Spinal cord (tissue), 10 donors: ENCODE data around the gene IL31RA. TPM values are rescaled to one million over a fixed set of nuclear protein-coding genes. Genes with fewer than 3 reads are reported as not detected.

Experiments used
- DNase-seq, 6 donors: peaks; one replicate each; pipeline versions ENCODE4 v3.0.0 to v3.0.0-alpha.2; 2013 to 2015; ENCODE audit warnings: low spot score in 6 of 6, low read depth in 4 of 6
- H3K27ac ChIP-seq: one replicate; pipeline ENCODE4 v1.5.1; 2013; ENCODE audit warnings: low read depth, low read length, control low read depth
- H3K27me3 ChIP-seq: one replicate; pipeline ENCODE4 v1.6.1; 2013; ENCODE audit warnings: low read length; ENCODE audit not compliant: control insufficient read depth, insufficient read depth
- H3K36me3 ChIP-seq: one replicate; pipeline ENCODE4 v1.6.1; 2013; ENCODE audit warnings: low read length; ENCODE audit not compliant: control insufficient read depth, insufficient read depth
- H3K4me1 ChIP-seq: one replicate; pipeline ENCODE4 v1.6.1; 2013; ENCODE audit warnings: low read length; ENCODE audit not compliant: control insufficient read depth, insufficient read depth
- H3K4me3 ChIP-seq: one replicate; pipeline ENCODE4 v1.5.1; 2013; ENCODE audit warnings: low read depth, low read length, control low read depth
- H3K9me3 ChIP-seq: one replicate; pipeline ENCODE4 v1.6.1; 2013; ENCODE audit warnings: low read length; ENCODE audit not compliant: control insufficient read depth, insufficient read depth
- WGBS: methylation state at CpG from one replicate; pipeline ENCODE4 v1.1.5; 2013; ENCODE audit warnings: missing lambda C conversion rate; ENCODE audit not compliant: insufficient coverage; 5-methylcytosine and 5-hydroxymethylcytosine counted together
- polyA plus RNA-seq, 2 donors: library from polyadenylated mRNA; unstranded; fragments of 120-200 nt; gene quantifications; one replicate each; pipeline ENCODE4 v1.2.1, GENCODE V29; 2013; ENCODE audit not compliant: insufficient read length in 2 of 2
- total RNA-seq, 2 donors: library from RNA; depleted of rRNA in 1 of 2; stranded (reverse); fragments of 120-200 nt in 1 of 2; fragments of >200 nt in 1 of 2; gene quantifications; one replicate each; pipeline versions ENCODE4 v1.2.3 to v1.2.4, GENCODE V29; 2013 to 2014
- donor health status: healthy.

The IL31RA gene
- total and polyA plus RNA-seq, 4 donors, result 0.17 to 9.7 (median 0.27) TPM

DNA sequence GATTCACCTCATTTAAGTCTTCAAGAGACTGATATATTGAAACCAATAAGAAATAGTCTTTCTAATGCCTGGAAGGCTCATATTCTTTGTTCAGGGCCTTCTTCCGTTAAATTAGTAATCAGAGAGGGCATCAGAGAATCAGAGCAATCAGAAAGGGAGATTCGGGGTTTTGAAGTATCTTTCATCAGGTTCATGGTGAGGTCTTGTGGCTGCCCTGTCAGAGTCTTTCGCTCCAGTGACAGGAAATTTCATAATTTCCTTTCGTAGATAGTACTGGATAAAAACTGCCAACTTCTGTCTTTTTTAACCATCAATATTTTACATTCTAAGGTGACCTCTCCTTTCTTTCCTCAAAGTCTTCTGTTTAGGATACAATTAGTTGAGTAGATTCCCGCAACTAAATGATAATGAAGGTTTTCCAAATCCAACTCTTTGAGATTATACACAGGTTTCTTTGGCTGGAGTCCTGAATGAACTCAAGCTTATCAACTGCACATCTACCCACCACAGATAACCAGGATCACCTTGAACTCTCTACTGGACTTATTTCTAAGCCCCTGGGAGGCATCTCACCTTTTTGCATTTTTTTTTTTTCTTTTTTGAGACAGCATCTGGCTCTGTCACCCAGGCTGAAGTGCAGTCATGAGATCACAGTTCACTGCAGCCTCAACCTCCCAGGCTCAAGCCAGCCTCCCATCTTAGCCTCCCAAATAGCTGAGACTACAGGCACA is 5.5 kb downstream of the IL31RA start:
- no peaks in the 10 kb centered on the region for H3K4me1 ChIP-seq
- H3K9me3 ChIP-seq, result no peaks in the 10 kb centered on the region
- no peak for DNase-seq
- 100% methylated on average over 1 of the region's 5 CpGs for WGBS
- H3K27ac ChIP-seq, result no peak overlapping the region
- no peak overlapping the region for H3K4me3 ChIP-seq
- no peaks in the 10 kb centered on the region for H3K27me3 ChIP-seq
- no peaks in the 10 kb centered on the region for H3K36me3 ChIP-seq

DNA sequence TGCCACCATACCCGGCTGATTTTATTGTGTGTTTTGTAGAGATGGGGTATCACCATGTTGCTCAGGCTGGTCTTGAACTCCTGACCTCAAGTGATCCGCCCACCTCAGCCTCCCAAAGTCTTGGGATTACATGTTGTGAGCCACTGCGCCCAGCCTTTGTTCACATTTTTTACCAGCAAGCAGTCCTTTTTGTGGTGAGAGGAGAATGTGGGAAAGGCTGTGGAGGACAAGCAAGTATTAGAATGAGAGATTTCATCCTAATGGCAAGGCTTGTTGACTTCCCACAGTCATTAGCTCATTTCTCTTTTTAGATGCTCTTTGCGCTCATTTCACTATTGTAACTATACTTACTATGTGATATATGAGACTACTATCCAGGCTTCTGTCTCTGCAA is 6.1 kb downstream of the IL31RA start:
- no peak for DNase-seq
- Histone ChIP-seq H3K9me3 (no peaks in the 10 kb centered on the region), H3K4me3 (no peak overlapping the region), H3K36me3 (no peaks in the 10 kb centered on the region), H3K27me3 (no peaks in the 10 kb centered on the region), H3K4me1 (no peaks in the 10 kb centered on the region), H3K27ac (no peak overlapping the region)
- 100% methylated on average over 1 of the region's 4 CpGs for WGBS

DNA sequence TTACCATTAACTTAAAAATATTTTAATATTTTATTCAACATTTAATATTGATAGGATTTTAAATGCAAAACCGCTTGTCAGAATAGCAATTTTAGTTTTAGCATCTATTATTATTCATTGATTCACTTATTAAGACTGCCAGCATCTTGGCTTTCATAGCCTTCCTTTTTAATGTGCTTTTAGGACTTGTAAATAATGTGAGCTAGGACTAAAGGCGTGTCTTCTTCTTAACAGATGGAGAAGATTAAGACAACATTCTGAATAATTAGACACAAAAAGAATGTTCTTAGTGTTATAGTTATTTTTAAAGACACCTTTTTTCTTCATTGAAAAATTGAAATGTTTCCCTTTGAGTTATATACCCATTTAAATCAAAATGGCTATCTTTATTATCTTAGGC is 6.9 kb downstream of the IL31RA start:
- WGBS, result no CpG with 5 or more reads among the region's 2 CpGs
- Histone ChIP-seq H3K4me3 (no peak overlapping the region), H3K36me3 (no peaks in the 10 kb centered on the region), H3K4me1 (no peaks in the 10 kb centered on the region), H3K27ac (no peak overlapping the region), H3K27me3 (no peaks in the 10 kb centered on the region), H3K9me3 (no peaks in the 10 kb centered on the region)
- no peak for DNase-seq

DNA sequence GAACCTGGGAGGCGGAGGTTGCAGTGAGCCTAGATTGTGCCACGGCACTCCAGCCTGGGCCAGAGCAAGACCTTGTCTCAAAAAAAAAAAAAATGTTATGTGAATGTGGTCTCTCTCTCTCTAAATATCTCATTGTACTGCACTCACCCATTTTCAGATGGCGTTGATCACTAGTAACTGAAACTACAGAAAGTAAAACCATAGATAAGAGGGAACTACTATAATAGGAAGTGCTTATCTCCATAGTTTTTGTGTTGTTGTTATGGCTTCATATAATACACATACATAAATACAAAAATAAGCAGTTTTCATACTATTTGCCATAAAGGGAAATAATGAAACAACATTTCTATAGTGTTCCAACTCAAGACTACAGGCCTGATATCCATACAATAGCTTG is 9.1 kb downstream of the IL31RA start:
- Histone ChIP-seq H3K27ac (no peak overlapping the region), H3K4me1 (no peaks in the 10 kb centered on the region), H3K9me3 (no peaks in the 10 kb centered on the region), H3K36me3 (no peaks in the 10 kb centered on the region), H3K4me3 (no peak overlapping the region), H3K27me3 (no peaks in the 10 kb centered on the region)
- no peak for DNase-seq
- WGBS, result no CpG with 5 or more reads among the region's 3 CpGs

DNA sequence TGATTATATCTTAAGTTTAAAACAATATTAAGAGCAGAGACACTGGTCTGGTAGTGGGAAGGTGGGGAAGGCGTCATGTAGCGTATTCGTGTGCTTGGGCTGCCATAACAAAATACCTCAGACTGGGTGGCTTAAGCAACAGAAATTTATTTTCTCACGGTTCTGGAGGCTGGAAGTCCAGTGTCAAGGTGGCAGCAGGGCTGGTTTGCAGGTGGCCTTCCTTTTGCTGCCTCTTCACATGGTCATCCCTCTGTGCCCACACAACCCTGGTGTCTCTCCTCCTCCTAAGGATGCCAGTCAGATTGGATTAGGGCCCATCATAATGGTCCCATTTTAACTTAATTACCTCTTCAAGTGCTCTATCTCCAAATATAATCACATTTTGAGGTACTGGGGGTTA is 9.6 kb downstream of the IL31RA start:
- Histone ChIP-seq H3K36me3 (no peaks in the 10 kb centered on the region), H3K4me3 (no peak overlapping the region), H3K27me3 (no peaks in the 10 kb centered on the region), H3K4me1 (no peaks in the 10 kb centered on the region), H3K9me3 (no peaks in the 10 kb centered on the region), H3K27ac (no peak overlapping the region)
- DNase-seq, result no peak
- 85% methylated on average over 3 of the region's 4 CpGs for WGBS

DNA sequence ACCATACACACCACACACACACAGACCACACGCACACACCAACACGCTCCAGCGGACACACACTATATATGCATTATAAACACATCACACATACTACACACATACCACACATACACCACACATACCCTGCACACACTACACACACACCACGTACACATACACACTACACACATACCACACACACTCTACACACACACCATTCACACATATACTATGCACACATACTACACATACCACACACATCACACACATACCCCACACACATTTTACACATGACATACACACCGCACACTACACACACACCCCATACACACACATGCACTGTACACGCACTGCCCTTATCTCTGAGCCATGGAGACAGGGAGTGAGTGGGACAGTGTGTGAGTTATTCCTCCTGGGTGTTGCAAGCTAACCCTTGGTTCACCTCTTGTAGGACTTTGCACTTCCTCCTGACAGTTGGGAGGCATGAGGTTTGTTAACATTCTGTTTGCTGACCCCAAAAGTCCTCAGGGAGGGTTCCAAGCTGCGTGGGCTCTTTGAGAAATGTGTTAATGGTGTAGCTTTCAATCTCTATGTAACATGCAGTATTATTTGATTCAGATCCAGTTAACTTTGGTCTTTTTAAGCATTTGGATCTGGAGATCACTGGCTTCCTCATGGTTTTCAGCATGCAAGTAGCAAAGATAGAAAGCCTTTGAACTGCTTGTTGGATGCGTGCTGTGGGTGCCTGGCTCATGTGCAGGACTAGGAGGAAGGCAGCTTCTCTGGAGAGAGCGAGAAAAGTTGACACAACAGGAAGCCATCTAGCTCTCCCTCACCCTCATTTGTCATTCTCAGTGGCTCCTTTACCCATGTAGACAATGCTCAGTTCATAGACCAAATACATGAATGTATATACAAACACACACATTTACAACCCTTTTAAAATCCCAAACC is 13.7 kb downstream of the IL31RA start:
- no peak overlapping the region for H3K27ac ChIP-seq
- 84% methylated on average over 5 of the region's 9 CpGs for WGBS
- no peak for DNase-seq
- H3K9me3 ChIP-seq, result no peaks in the 10 kb centered on the region
- H3K4me1 ChIP-seq, result no peaks in the 10 kb centered on the region
- no peak overlapping the region for H3K4me3 ChIP-seq
- H3K27me3 ChIP-seq, result no peaks in the 10 kb centered on the region
- H3K36me3 ChIP-seq, result no peaks in the 10 kb centered on the region

DNA sequence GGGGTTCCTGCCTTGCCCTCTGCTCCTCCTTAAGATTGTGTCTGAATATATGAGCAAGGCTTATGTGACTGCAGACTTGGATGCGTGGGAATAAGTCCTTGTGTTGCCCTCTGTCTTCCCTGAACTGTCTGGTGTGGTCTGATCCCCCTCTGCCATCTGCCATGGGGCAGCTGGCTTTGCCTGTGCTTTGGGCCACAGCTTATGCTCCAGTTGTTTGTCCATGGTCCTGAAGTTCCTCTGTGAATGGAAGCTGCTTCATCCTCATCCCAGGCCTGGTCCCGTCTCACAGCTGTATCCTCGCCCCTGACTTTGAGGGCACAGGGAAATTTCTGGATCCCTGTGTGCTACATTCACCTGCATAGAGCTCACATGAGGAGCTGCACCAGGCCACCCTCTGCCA is 14.7 kb downstream of the IL31RA start:
- Histone ChIP-seq H3K27me3 (no peaks in the 10 kb centered on the region), H3K27ac (no peak overlapping the region), H3K4me3 (no peak overlapping the region), H3K36me3 (no peaks in the 10 kb centered on the region), H3K4me1 (no peaks in the 10 kb centered on the region), H3K9me3 (no peaks in the 10 kb centered on the region)
- 82% methylated on average over 3 of the region's 3 CpGs for WGBS
- DNase-seq, result no peak

DNA sequence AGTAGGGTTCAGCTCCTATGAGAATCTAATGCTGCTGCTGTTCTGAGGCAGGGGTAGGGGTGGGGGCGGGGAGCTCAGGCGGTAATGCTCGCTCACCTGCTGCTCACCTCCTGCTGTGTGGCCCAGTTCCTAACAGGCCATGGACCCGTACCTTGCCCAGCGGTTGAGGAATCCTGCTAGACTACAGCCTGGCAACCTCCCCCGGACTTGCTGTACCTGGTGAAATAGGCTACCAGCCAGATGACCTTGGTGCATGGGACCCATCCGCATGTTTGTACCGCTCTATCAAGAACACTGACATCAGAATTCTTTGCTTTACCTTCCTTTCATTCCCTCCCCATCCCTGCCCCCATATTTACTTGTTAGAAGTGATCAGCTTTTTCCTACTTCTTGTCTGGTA is 15.3 kb downstream of the IL31RA start:
- Histone ChIP-seq H3K36me3 (no peaks in the 10 kb centered on the region), H3K4me1 (no peaks in the 10 kb centered on the region), H3K27ac (no peak overlapping the region), H3K4me3 (no peak overlapping the region), H3K27me3 (no peaks in the 10 kb centered on the region), H3K9me3 (no peaks in the 10 kb centered on the region)
- 93% methylated on average over 8 of the region's 8 CpGs for WGBS
- DNase-seq, result no peak

DNA sequence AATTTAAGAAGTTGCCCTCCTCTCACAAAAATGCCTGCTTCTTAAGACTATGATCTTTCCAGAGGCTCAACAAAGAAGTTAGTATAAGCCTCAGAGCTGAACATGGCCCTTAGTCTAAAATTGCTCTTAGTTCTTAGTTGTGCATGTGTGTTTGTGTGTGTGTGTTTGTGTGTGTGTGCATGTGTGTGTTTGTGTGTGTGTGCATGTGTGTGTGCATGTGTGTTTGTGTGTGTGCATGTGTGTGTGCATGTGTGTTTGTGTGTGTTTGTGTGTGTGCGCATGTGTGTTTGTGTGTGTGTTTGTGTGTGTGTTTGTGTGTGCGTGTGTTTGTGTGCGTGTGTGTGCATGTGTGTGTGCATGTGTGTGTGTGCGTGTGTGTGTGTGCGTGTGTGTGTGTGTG is 15.8 kb downstream of the IL31RA start:
- Histone ChIP-seq H3K4me1 (no peaks in the 10 kb centered on the region), H3K27ac (no peak overlapping the region), H3K4me3 (no peak overlapping the region), H3K36me3 (no peaks in the 10 kb centered on the region), H3K9me3 (no peaks in the 10 kb centered on the region), H3K27me3 (no peaks in the 10 kb centered on the region)
- WGBS, result 100% methylated on average over 1 of the region's 5 CpGs
- DNase-seq, result no peak

DNA sequence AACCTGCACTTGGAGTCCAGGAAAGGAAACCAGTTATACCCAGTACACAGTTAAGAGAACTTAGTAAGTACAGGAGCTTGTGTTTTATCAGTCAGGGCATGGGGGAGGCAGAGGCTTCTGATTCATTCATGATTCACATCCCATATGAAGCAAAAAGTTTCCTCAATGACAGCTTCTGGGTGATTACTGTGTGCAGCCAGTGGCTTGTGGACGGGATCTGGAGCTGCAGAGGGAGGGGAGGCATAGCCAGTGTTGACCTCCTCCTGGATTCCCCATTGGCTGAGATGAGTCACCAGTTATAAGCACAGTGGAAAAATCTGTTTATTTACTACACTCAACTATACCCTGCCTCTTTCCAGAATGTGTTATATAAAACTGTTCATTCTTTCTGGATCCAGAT is 17.7 kb downstream of the IL31RA start:
- DNase-seq, result no peak
- no peaks in the 10 kb centered on the region for H3K4me1 ChIP-seq
- H3K4me3 ChIP-seq, result no peak overlapping the region
- no peaks in the 10 kb centered on the region for H3K36me3 ChIP-seq
- H3K27ac ChIP-seq, result no peak overlapping the region
- H3K9me3 ChIP-seq, result no peaks in the 10 kb centered on the region
- no peaks in the 10 kb centered on the region for H3K27me3 ChIP-seq
- no CpG with 5 or more reads among the region's 1 CpG for WGBS
